IPS DF 6.9 (cell line): ENCODE results near the gene EMILIN2.
"Not testable (repeated sequence)": the region's sequence is repeated elsewhere in the genome, so short reads cannot be mapped to it uniquely, and the experiment has no call there.

Source experiments
- DNase-seq: peaks from one replicate; pipeline ENCODE4 v3.0.0-alpha.2; 2013; ENCODE audit warnings: low read depth, low spot score
- H3K27ac ChIP-seq: one replicate; pipeline ENCODE4 v1.5.1; 2013; ENCODE audit warnings: low read length, control low read depth
- H3K27me3 ChIP-seq: 2 replicates; pipeline ENCODE4 v1.6.1; 2013; ENCODE audit warnings: mild to moderate bottlenecking, low read length; ENCODE audit not compliant: control insufficient read depth, insufficient read depth
- H3K36me3 ChIP-seq: 2 replicates; pipeline ENCODE4 v1.6.1; 2013; ENCODE audit warnings: low read length; ENCODE audit not compliant: control insufficient read depth, insufficient read depth
- H3K4me1 ChIP-seq: 2 replicates; pipeline ENCODE4 v1.6.1; 2013; ENCODE audit warnings: low read length; ENCODE audit not compliant: control insufficient read depth, insufficient read depth
- H3K4me3 ChIP-seq: 2 replicates; pipeline ENCODE4 v1.5.1; 2013; ENCODE audit warnings: mild to moderate bottlenecking, low read length
- H3K9me3 ChIP-seq: 2 replicates; pipeline ENCODE4 v1.6.1; 2013; ENCODE audit warnings: low read length, inconsistent platforms; ENCODE audit not compliant: control insufficient read depth, insufficient read depth
- WGBS: extraction: QIAGEN DNeasy Blood & Tissue Kit; methylation state at CpG from one replicate; pipeline ENCODE4 v1.1.7; 2013; ENCODE audit warnings: mixed read lengths, missing lambda C conversion rate; ENCODE audit not compliant: insufficient read length, insufficient coverage; 5-methylcytosine and 5-hydroxymethylcytosine counted together

EMILIN2 gene

DNA sequence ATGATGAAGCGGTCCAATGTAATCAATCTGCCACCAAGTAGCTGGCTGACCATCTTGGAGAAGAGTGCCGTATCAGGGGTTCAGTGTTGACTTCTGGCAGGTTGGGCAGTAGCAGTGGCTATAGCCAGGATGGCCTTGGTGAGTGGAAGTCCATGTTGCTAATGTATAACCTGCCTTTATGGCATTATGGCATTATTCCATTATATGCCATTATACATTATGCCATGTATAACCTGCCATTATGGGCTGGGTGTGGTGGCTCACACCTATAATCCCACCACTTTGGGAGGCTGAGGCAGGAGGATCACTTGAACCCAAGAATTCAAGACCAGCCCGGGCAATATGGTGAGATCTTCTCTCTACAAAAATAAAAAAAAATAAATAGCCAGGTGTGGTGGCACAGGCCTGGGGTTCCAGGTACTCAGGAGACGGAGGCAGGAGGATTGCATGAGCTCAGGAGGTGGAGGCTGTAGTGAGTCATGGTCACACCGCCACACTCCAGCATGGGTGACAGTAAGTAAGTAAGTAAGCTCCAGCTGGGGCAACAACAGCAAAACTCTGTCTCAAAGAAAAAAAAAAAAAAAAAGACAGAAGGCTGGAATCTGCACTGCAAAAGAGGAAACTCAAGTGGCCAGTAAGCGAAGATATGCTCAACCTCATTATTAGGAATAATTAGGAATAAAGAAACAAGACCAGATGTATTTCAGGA is 24.4 kb upstream of the EMILIN2 start:
- no peak for DNase-seq
- Histone ChIP-seq H3K27ac (no peak overlapping the region), H3K27me3 (no peaks in the 10 kb centered on the region), H3K4me3 (no peak overlapping the region), H3K36me3 (no peaks in the 10 kb centered on the region), H3K4me1 (no peaks in the 10 kb centered on the region), H3K9me3 (peaks cover 1% of the 10 kb centered on the region; the same call in 1 of the 2 replicates)
- no CpG with 5 or more reads among the region's 6 CpGs for WGBS

DNA sequence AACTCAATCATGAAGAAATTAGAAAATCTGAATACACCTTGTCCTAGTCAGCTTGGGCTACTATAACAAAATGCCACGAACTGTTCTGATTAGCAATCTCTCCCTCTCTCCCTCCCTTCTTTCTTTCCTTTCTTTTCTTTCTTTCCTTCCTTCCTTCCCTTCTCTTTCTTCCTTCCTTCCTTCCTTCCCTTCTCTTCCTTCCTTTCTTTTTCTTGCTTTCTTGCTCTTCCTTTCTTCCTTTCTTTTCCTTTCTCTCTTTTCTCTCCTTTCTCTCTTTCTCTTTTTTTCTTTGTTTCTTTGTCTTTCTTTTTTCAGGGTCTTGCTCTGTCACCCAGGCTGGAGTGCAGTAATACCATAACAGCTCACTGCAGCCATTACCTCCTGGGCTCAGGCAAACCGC is 23.6 kb upstream of the EMILIN2 start:
- no peak for DNase-seq
- WGBS = no CpG with 5 or more reads among the region's 2 CpGs
- H3K27me3 ChIP-seq = no peaks in the 10 kb centered on the region
- H3K4me1 ChIP-seq = no peaks in the 10 kb centered on the region
- no peak overlapping the region for H3K4me3 ChIP-seq
- H3K36me3 ChIP-seq = no peaks in the 10 kb centered on the region
- no peak overlapping the region for H3K27ac ChIP-seq
- peaks cover 1% of the 10 kb centered on the region; the same call in 1 of the 2 replicates for H3K9me3 ChIP-seq

DNA sequence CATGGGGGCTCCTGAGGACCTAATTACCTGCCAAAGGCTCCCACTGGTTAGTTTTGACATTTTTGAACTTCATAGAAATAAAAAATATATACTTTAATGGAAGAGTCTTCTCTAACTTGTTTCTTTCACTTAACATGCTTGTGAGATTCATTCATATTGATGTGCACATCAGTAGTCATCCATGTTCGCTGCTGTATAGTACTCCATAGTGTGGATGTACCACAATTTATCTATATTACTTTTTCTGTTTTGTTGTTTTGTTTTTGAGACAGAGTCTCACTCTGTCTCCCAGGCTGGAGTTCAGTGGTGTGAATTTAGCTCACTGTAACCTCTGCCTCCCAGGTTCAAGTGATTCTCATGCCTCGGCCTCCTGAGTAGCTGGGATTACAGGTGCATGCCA is 22.8 kb upstream of the EMILIN2 start:
- Histone ChIP-seq H3K9me3 (peaks cover 1% of the 10 kb centered on the region; the same call in 1 of the 2 replicates), H3K27ac (no peak overlapping the region), H3K4me3 (no peak overlapping the region), H3K36me3 (no peaks in the 10 kb centered on the region), H3K4me1 (no peaks in the 10 kb centered on the region), H3K27me3 (no peaks in the 10 kb centered on the region)
- DNase-seq = no peak
- no CpG with 5 or more reads among the region's 2 CpGs for WGBS

DNA sequence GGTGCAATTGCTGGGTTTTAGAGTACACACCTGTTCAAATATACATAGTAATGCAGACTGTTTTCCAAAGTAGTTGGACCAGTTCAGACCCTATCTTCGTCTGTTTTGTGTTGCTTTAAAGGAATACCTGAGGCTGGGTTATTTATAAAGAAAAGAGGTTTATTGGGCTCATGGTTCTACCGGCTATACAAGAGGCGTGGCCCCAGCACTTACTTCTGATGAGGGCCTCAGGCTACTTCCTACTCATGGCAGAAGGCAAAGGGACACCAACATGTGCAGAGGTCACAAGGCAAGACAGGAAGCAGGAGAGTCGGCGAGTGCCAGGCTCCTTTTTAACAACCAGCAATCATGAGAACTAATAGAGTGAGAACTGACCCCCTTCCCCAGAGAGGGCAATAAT is 21.9 kb upstream of the EMILIN2 start:
- WGBS = no CpG with 5 or more reads among the region's 5 CpGs
- no peaks in the 10 kb centered on the region for H3K36me3 ChIP-seq
- H3K9me3 ChIP-seq = peaks cover 1% of the 10 kb centered on the region; the same call in 1 of the 2 replicates
- no peak overlapping the region for H3K4me3 ChIP-seq
- no peaks in the 10 kb centered on the region for H3K27me3 ChIP-seq
- no peak for DNase-seq
- no peaks in the 10 kb centered on the region for H3K4me1 ChIP-seq
- H3K27ac ChIP-seq = no peak overlapping the region

DNA sequence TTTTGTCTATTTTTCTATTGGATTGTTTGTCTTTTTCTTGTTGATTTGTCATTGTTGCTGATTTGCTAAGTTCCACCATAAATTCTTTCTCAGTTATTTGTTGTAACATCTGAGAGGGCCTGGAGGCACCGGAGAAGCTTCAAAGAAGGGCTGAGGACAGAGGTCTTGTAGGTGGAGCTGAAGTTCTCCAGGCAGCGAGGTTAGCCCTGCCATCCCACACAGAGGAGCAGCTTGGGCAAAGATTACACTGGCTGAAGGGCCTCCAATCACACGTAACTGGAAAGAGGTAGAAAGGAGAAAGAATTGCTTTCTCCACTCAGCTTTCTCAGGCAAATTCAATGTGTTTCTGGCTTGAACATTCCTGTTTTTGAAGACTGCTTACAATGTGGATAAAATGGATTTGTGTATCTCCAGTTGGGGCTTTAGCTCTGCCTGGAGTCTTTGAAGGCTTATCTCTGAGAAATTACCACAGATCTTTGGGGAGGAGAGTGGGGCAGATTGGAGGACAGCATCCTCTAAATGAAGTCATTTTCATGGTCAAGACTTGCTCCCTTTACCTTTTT is 21.1 kb upstream of the EMILIN2 start:
- no peaks in the 10 kb centered on the region for H3K36me3 ChIP-seq
- H3K27ac ChIP-seq = no peak overlapping the region
- H3K4me3 ChIP-seq = no peak overlapping the region
- WGBS = no CpG with 5 or more reads among the region's 3 CpGs
- H3K9me3 ChIP-seq = peaks cover 1% of the 10 kb centered on the region; the same call in 1 of the 2 replicates
- no peaks in the 10 kb centered on the region for H3K4me1 ChIP-seq
- no peak for DNase-seq
- no peaks in the 10 kb centered on the region for H3K27me3 ChIP-seq

DNA sequence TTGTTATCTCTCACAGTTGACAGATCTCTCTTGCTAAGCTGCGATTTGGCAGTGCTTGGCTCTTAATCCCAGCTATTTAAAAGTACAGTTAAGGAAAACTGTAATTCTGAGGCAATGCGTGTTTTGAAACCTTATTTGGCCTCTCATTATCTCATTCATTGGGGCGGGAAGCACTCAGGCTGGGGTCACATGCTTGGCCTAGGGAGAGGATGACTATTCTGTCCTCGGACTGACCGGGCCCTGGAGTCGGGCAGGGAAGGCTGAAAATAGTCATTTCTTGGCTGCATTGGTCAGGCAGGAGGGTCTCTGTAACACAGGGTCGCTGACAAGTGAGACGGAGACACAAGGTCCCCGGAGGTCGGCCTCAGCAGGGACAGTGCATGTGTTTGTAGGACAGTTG is 20.2 kb upstream of the EMILIN2 start:
- Histone ChIP-seq H3K36me3 (no peaks in the 10 kb centered on the region), H3K27me3 (no peaks in the 10 kb centered on the region), H3K4me1 (no peaks in the 10 kb centered on the region), H3K4me3 (no peak overlapping the region), H3K9me3 (no peaks in the 10 kb centered on the region), H3K27ac (no peak overlapping the region)
- no peak for DNase-seq
- WGBS = no CpG with 5 or more reads among the region's 10 CpGs

DNA sequence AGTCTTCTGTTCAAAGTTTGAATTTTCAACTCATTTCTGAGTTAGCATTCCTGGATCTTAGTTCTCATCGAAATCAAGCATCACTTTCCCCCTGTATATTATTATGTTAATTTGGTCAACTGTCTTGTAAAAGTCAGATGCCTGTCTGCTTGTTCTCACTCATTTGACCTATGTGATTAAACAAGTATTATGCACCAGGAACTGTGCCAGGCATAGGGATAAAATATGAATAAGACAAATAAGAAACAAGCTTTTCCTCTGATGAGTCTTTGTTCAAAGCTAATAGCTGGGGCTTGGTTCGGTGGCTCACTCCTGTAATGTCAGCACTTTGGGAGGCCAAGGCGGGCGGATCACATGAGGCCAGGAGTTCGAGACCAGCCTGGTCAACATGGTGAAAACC is 19.7 kb upstream of the EMILIN2 start:
- no CpG with 5 or more reads among the region's 5 CpGs for WGBS
- no peak overlapping the region for H3K27ac ChIP-seq
- no peaks in the 10 kb centered on the region for H3K4me1 ChIP-seq
- H3K4me3 ChIP-seq = no peak overlapping the region
- no peaks in the 10 kb centered on the region for H3K36me3 ChIP-seq
- H3K9me3 ChIP-seq = no peaks in the 10 kb centered on the region
- no peaks in the 10 kb centered on the region for H3K27me3 ChIP-seq
- DNase-seq = no peak

DNA sequence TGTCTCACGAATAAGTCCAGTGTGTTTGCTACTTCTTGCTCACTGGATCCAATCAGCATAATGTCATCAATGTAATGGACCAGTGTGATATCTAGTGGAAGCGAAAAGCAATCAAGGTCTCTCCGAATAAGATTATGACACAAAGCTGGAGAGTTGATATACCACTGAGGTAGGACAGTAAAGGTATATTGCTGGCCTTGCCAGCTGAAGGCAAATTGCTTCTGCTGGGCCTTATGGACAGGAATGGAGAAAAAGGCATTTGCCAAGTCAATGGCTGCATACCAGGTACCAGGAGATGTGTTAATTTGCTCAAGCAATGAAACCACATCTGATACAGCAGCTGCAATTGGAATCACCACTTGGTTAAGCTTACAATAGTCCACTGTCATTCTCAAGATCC is 10.7 kb upstream of the EMILIN2 start:
- no CpG with 5 or more reads among the region's 3 CpGs for WGBS
- H3K27me3 ChIP-seq, H3K4me3 ChIP-seq, DNase-seq, H3K4me1 ChIP-seq, H3K9me3 ChIP-seq, H3K36me3 ChIP-seq, H3K27ac ChIP-seq: not testable (repeated sequence)

DNA sequence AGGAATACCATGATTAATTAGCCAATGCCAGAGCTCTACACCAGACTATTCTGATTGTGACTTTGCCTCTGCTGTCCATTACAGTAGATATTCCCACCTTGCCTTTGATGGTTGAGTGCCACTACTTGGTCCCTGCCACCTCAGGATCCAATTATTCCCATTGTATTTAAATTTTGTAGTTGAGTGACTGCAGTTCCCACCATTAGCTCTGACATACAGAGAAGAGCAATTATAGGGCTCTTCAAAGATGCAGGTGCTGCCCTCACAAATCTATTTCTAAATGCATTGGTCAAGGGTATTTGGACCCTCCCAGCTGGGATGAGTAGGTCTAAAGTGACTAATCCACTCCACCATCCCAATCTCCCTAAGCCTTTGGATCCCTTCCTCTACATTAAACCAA is 9.5 kb upstream of the EMILIN2 start:
- not testable (repeated sequence) for H3K4me1 ChIP-seq, H3K27ac ChIP-seq, H3K9me3 ChIP-seq, H3K27me3 ChIP-seq, H3K36me3 ChIP-seq, DNase-seq, H3K4me3 ChIP-seq

DNA sequence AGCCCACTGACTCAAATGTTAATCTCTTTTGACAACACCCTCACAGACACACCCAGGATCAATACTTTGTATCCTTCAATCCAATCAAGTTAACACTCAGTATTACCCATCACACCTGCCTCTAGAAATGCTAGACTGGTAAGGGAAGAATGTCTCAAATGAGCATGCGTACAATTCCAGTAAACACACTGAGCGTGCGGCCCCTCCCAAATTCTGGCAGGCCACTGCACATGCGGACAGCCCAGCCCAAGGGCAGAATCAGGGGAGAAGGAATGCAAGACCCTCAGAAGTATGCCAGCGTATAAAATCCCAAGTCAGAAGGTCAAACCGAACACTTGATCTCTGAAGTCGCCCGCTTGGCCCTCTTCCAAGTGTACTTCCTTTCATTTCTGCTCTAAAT is 7.6 kb upstream of the EMILIN2 start:
- Histone ChIP-seq H3K36me3 (no peaks in the 10 kb centered on the region), H3K4me3 (no peak overlapping the region), H3K27me3 (no peaks in the 10 kb centered on the region; the same call in 1 of the 2 replicates), H3K9me3 (no peaks in the 10 kb centered on the region), H3K27ac (no peak overlapping the region), H3K4me1 (no peaks in the 10 kb centered on the region)
- DNase-seq = no peak
- no CpG with 5 or more reads among the region's 8 CpGs for WGBS

DNA sequence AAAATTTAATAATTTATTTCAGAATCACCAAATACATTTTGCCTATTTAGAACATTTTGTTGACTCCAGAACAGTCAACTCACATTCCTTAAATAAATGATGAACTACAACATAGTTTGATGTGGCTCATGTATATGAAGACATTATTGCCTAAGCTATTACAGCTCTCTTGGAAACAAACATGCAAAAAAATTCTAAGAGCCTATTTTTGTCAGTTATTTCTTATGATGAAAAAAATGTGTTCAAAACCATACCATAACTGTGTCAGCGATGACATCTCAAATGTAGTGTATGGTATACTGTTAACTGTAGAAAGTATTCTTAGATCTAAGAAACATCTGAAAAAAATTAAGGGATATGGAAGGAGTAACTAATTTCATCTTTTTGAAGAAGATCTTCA is 6.3 kb upstream of the EMILIN2 start:
- no peak overlapping the region for H3K27ac ChIP-seq
- H3K4me1 ChIP-seq = no peaks in the 10 kb centered on the region
- H3K9me3 ChIP-seq = no peaks in the 10 kb centered on the region
- no CpG with 5 or more reads among the region's 1 CpG for WGBS
- DNase-seq = no peak
- peaks cover 7% of the 10 kb centered on the region for H3K27me3 ChIP-seq
- H3K4me3 ChIP-seq = no peak overlapping the region
- H3K36me3 ChIP-seq = no peaks in the 10 kb centered on the region
